WTC11 (cell line): ENCODE results near the gene TSC1.

Experiments
- CREM ChIP-seq: sonication (generic); formaldehyde crosslinking; IDR thresholded peaks from 2 replicates; pipeline ENCODE4 v1.8.1; 2022; ENCODE audit warnings: mild to moderate bottlenecking, missing genetic modification reagents, moderate library complexity
- ETV6 ChIP-seq: sonication (generic); formaldehyde crosslinking; IDR thresholded peaks from 2 replicates; pipeline ENCODE4 v1.8.1; 2022; ENCODE audit warnings: mild to moderate bottlenecking, missing genetic modification reagents
- IRF2 ChIP-seq: sonication (generic); formaldehyde crosslinking; IDR thresholded peaks from 2 replicates; pipeline ENCODE4 v1.8.0; 2022; ENCODE audit warnings: low read depth, missing genetic modification reagents, borderline replicate concordance
- NFE2L1 ChIP-seq: sonication (generic); formaldehyde crosslinking; IDR thresholded peaks from 2 replicates; pipeline ENCODE4 v1.8.1; 2023; ENCODE audit warnings: missing genetic modification reagents
- NR3C1 ChIP-seq: sonication (generic); formaldehyde crosslinking; conservative IDR thresholded peaks from 2 replicates; pipeline ENCODE4 v1.8.1; 2023; ENCODE audit warnings: low read depth, mild to moderate bottlenecking, missing genetic modification reagents
- SP1 ChIP-seq: sonication (generic); formaldehyde crosslinking; conservative IDR thresholded peaks from 2 replicates; pipeline ENCODE4 v1.8.1; 2022; ENCODE audit warnings: missing genetic modification reagents
- ZNF263 ChIP-seq: sonication (generic); formaldehyde crosslinking; IDR thresholded peaks from 2 replicates; pipeline ENCODE4 v1.8.1; 2022; ENCODE audit warnings: low read depth, mild to moderate bottlenecking, moderate library complexity, missing genetic modification reagents
- ZNF671 ChIP-seq: fragments of 250-450 bp; sonication (Bioruptor Pico); IDR thresholded peaks from 2 replicates; pipeline ENCODE4 v1.8.0; 2021; ENCODE audit warnings: mild to moderate bottlenecking
- TF ChIP-seq, protein P1 (sequence below): fragments of 200-600 bp; IDR thresholded peaks from 2 replicates; pipeline ENCODE4 v1.8.0; 2022; ENCODE audit warnings: antibody characterized with exemption
- TF ChIP-seq, protein P2 (sequence below): sonication (generic); formaldehyde crosslinking; conservative IDR thresholded peaks from 2 replicates; pipeline ENCODE4 v1.8.1; 2022; ENCODE audit warnings: mild to moderate bottlenecking, missing genetic modification reagents
- TF ChIP-seq, protein P3 (sequence below): sonication (generic); formaldehyde crosslinking; IDR thresholded peaks from 2 replicates; pipeline ENCODE4 v1.8.1; 2023; ENCODE audit warnings: mild to moderate bottlenecking, missing genetic modification reagents, moderate library complexity
- TF ChIP-seq, protein P4 (sequence below): sonication (generic); formaldehyde crosslinking; IDR thresholded peaks from 2 replicates; pipeline ENCODE4 v1.8.0; 2022; ENCODE audit warnings: mild to moderate bottlenecking, missing genetic modification reagents
- TF ChIP-seq, protein P5 (sequence below): sonication (generic); formaldehyde crosslinking; IDR thresholded peaks from 2 replicates; pipeline ENCODE4 v1.8.1; 2022; ENCODE audit warnings: low read depth, missing genetic modification reagents, borderline replicate concordance

DNA sequence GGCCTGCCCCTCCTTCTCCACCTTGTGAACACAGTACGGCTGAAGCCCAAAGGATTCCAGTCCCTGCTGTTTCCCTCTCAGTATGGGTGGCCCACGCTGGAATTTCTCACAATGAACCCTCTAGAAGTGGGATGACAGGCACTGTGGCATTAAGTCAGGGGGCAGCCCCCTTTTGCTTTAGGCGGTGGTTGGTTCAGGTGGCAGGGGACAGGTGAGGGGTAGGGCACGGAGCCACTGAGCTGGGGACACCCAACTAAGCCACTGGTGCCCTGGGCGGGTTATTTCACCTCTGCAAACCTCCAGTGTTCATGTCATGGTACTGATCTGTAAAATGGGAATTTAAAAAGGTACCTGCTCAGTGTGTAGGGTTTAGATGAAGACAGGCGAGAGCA, 58.1 kb downstream of the TSC1 start:
- TF ChIP-seq IRF2 (CRISPR knock-in tag) (no peak), NFE2L1 (CRISPR knock-in tag) (no peak), SP1 (CRISPR knock-in tag) (no peak), ZNF263 (CRISPR knock-in tag) (no peak), ZNF671 (CRISPR knock-in tag) (no peak), ETV6 (CRISPR knock-in tag) (no peak), NR3C1 (no peak), CREM (CRISPR knock-in tag) (no peak)
- TF ChIP-seq, protein P1, sequence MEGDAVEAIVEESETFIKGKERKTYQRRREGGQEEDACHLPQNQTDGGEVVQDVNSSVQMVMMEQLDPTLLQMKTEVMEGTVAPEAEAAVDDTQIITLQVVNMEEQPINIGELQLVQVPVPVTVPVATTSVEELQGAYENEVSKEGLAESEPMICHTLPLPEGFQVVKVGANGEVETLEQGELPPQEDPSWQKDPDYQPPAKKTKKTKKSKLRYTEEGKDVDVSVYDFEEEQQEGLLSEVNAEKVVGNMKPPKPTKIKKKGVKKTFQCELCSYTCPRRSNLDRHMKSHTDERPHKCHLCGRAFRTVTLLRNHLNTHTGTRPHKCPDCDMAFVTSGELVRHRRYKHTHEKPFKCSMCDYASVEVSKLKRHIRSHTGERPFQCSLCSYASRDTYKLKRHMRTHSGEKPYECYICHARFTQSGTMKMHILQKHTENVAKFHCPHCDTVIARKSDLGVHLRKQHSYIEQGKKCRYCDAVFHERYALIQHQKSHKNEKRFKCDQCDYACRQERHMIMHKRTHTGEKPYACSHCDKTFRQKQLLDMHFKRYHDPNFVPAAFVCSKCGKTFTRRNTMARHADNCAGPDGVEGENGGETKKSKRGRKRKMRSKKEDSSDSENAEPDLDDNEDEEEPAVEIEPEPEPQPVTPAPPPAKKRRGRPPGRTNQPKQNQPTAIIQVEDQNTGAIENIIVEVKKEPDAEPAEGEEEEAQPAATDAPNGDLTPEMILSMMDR = no peak
- TF ChIP-seq, protein P2, sequence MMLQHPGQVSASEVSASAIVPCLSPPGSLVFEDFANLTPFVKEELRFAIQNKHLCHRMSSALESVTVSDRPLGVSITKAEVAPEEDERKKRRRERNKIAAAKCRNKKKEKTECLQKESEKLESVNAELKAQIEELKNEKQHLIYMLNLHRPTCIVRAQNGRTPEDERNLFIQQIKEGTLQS = no peak
- TF ChIP-seq, protein P3, sequence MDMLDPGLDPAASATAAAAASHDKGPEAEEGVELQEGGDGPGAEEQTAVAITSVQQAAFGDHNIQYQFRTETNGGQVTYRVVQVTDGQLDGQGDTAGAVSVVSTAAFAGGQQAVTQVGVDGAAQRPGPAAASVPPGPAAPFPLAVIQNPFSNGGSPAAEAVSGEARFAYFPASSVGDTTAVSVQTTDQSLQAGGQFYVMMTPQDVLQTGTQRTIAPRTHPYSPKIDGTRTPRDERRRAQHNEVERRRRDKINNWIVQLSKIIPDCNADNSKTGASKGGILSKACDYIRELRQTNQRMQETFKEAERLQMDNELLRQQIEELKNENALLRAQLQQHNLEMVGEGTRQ (CRISPR knock-in tag) = no peak
- TF ChIP-seq, protein P4, sequence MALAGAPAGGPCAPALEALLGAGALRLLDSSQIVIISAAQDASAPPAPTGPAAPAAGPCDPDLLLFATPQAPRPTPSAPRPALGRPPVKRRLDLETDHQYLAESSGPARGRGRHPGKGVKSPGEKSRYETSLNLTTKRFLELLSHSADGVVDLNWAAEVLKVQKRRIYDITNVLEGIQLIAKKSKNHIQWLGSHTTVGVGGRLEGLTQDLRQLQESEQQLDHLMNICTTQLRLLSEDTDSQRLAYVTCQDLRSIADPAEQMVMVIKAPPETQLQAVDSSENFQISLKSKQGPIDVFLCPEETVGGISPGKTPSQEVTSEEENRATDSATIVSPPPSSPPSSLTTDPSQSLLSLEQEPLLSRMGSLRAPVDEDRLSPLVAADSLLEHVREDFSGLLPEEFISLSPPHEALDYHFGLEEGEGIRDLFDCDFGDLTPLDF (CRISPR knock-in tag) = no peak
- TF ChIP-seq, protein P5, sequence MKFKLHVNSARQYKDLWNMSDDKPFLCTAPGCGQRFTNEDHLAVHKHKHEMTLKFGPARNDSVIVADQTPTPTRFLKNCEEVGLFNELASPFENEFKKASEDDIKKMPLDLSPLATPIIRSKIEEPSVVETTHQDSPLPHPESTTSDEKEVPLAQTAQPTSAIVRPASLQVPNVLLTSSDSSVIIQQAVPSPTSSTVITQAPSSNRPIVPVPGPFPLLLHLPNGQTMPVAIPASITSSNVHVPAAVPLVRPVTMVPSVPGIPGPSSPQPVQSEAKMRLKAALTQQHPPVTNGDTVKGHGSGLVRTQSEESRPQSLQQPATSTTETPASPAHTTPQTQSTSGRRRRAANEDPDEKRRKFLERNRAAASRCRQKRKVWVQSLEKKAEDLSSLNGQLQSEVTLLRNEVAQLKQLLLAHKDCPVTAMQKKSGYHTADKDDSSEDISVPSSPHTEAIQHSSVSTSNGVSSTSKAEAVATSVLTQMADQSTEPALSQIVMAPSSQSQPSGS = no peak
